ENCODE results near the gene MYOC.

DNA sequence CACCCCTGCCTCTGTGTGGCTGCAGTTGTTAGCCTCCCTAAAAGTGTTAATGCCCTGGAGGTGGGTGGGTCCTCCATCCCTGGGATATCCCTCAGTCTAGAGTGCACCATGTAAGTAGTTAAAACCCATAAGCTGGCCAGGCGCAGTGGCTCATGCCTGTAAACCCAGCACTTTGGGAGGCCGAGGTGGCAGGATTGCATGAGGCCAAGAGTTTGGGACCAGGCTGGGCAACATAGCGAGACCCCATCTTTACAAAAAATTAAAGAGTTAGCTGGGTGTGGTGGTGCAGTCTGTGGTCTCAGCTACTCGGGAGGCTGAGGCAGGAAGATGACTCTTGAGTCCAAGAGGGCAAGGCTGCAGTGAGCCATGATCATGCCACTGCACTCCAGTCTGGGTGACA is 10.3 kb downstream of the MYOC start:
- TF ChIP-seq, protein P1, sequence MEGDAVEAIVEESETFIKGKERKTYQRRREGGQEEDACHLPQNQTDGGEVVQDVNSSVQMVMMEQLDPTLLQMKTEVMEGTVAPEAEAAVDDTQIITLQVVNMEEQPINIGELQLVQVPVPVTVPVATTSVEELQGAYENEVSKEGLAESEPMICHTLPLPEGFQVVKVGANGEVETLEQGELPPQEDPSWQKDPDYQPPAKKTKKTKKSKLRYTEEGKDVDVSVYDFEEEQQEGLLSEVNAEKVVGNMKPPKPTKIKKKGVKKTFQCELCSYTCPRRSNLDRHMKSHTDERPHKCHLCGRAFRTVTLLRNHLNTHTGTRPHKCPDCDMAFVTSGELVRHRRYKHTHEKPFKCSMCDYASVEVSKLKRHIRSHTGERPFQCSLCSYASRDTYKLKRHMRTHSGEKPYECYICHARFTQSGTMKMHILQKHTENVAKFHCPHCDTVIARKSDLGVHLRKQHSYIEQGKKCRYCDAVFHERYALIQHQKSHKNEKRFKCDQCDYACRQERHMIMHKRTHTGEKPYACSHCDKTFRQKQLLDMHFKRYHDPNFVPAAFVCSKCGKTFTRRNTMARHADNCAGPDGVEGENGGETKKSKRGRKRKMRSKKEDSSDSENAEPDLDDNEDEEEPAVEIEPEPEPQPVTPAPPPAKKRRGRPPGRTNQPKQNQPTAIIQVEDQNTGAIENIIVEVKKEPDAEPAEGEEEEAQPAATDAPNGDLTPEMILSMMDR (IDR thresholded peaks at IDR 0.05), result no peak
- TF ChIP-seq POLR2A (IDR thresholded peaks at IDR 0.05), result no peak

Data from esophagus squamous epithelium (tissue), 4 donors.